Calu3 (cell line): ENCODE data around the gene PRKN. TPM values are rescaled to one million over a fixed set of nuclear protein-coding genes. Genes with fewer than 3 reads are reported as not detected.

Source experiments
- BruUV-seq: library from RNA; stranded (reverse); fragments of 400-500 nt; replicated peaks from 2 replicates; lab custom pipeline; 2021; lab: Mats Ljungman, UMichigan
- CTCF ChIA-PET: fragments of 300-600 bp; sonication (Branson Sonifier 250); formaldehyde crosslinking; loops from one replicate; lab custom pipeline; 2022; ENCODE audit warnings: antibody characterized with exemption; lab: Charles Lee
- DNase-seq: peaks from one replicate; pipeline ENCODE4 v3.0.0; 2022
- H3K27ac Mint-ChIP-seq: one replicate; pipeline ENCODE4 v1.8.0; 2022; ENCODE audit warnings: mixed read lengths; ENCODE audit not compliant: unreplicated experiment
- H3K27me3 Mint-ChIP-seq: one replicate; pipeline ENCODE4 v1.8.0; 2022; ENCODE audit warnings: mixed read lengths; ENCODE audit not compliant: unreplicated experiment
- H3K36me3 Mint-ChIP-seq: one replicate; pipeline ENCODE4 v1.8.0; 2022; ENCODE audit warnings: mild to moderate bottlenecking, moderate library complexity, mixed read lengths; ENCODE audit not compliant: insufficient read depth, unreplicated experiment
- H3K4me1 Mint-ChIP-seq: one replicate; pipeline ENCODE4 v1.8.0; 2022; ENCODE audit warnings: mild to moderate bottlenecking, low read depth, mixed read lengths; ENCODE audit not compliant: unreplicated experiment
- H3K4me3 Mint-ChIP-seq: one replicate; pipeline ENCODE4 v1.8.0; 2022; ENCODE audit warnings: mild to moderate bottlenecking, low read depth, moderate library complexity, mixed read lengths; ENCODE audit not compliant: unreplicated experiment
- H3K9me3 Mint-ChIP-seq: one replicate; pipeline ENCODE4 v1.8.0; 2022; ENCODE audit warnings: low read depth, mixed read lengths; ENCODE audit not compliant: unreplicated experiment
- intact Hi-C: fragments of 100-400 bp; cut with micrococcal nuclease; formaldehyde crosslinking; loops from one replicate; pipeline ENCODE4 v1.10.0; 2022; ENCODE audit not compliant: unreplicated experiment
- total RNA-seq: library from RNA; stranded (reverse); gene quantifications from 2 replicates; pipeline ENCODE4 v1.2.3, GENCODE V29; 2022
- TF ChIP-seq, protein P1 (sequence below): fragments of 200-600 bp; IDR thresholded peaks from one replicate; pipeline ENCODE4 v1.8.0; 2022; ENCODE audit warnings: antibody characterized with exemption; ENCODE audit not compliant: unreplicated experiment

PRKN gene
- total RNA-seq, 1 experiment from 2014 or later = 3.8 TPM

GRCh38 chr6:162379757-162380409 lies 347.7 kb downstream of the PRKN start:
- CTCF ChIA-PET = no interaction called here
- Mint-ChIP-seq H3K4me3 (no peak overlapping the region), H3K4me1 (no peaks in the 10 kb centered on the region), H3K36me3 (no peaks in the 10 kb centered on the region), H3K27me3 (no peaks in the 10 kb centered on the region), H3K9me3 (no peaks in the 10 kb centered on the region), H3K27ac (no peak overlapping the region)
- DNase-seq = no peak
- intact Hi-C loops = no loop called here
- TF ChIP-seq, protein P1, sequence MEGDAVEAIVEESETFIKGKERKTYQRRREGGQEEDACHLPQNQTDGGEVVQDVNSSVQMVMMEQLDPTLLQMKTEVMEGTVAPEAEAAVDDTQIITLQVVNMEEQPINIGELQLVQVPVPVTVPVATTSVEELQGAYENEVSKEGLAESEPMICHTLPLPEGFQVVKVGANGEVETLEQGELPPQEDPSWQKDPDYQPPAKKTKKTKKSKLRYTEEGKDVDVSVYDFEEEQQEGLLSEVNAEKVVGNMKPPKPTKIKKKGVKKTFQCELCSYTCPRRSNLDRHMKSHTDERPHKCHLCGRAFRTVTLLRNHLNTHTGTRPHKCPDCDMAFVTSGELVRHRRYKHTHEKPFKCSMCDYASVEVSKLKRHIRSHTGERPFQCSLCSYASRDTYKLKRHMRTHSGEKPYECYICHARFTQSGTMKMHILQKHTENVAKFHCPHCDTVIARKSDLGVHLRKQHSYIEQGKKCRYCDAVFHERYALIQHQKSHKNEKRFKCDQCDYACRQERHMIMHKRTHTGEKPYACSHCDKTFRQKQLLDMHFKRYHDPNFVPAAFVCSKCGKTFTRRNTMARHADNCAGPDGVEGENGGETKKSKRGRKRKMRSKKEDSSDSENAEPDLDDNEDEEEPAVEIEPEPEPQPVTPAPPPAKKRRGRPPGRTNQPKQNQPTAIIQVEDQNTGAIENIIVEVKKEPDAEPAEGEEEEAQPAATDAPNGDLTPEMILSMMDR = no peak
- BruUV-seq = no TSS peak

DNA sequence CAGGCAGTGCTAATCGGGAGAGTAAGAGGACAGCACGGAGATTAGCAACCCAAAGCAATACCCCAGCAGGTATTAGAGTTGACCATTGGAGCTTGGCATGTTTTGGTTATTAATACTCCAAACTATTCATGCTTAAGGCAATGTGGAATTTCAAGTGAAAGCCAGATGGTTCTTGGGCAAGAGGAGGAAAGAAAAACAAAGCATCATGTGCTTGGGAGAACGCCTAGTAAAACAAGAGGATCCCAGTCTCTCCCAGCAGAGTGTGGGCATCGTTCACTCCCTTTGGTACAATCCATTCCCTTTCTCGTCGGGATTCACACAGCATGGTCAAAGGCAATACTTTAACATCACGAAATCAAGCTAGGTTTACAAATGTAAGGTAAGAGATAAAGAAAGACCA lies 349.8 kb downstream of the PRKN start:
- no peaks in the 10 kb centered on the region for H3K27me3 Mint-ChIP-seq
- CTCF ChIA-PET = no interaction called here
- H3K4me1 Mint-ChIP-seq = no peaks in the 10 kb centered on the region
- no peak for DNase-seq
- H3K4me3 Mint-ChIP-seq = no peak overlapping the region
- no peaks in the 10 kb centered on the region for H3K9me3 Mint-ChIP-seq
- TF ChIP-seq, protein P1 = no peak
- H3K27ac Mint-ChIP-seq = no peak overlapping the region
- no peaks in the 10 kb centered on the region for H3K36me3 Mint-ChIP-seq
- intact Hi-C loops = no loop called here
- BruUV-seq = no TSS peak

GRCh38 chr6:162373868-162374267 lies 353.7 kb downstream of the PRKN start:
- Mint-ChIP-seq H3K36me3 (no peaks in the 10 kb centered on the region), H3K27me3 (no peaks in the 10 kb centered on the region), H3K27ac (no peak overlapping the region), H3K9me3 (no peaks in the 10 kb centered on the region), H3K4me3 (no peak overlapping the region), H3K4me1 (no peaks in the 10 kb centered on the region)
- no peak for DNase-seq
- no TSS peak for BruUV-seq
- intact Hi-C loops = no loop called here
- CTCF ChIA-PET = no interaction called here
- TF ChIP-seq, protein P1 = no peak

DNA sequence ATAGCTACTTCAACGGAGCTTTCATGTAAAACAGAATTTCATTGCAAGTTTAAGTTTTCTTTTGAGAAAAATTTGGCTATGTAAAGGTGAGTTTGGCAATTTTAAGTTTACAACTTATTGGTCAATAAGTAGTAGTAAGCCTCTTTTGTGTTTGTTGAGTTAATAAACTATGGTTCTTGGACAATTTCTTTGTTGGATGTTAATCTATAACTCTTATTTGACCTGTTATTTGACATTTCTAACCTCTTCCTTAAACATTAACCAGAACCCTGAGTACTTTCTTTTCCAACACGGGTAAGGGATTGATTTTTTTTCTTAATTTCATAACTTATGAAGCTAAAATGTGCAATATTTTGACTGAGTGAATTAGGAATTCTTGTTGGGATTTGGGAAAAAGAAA lies 354.4 kb downstream of the PRKN start:
- TF ChIP-seq, protein P1 = no peak
- Mint-ChIP-seq H3K4me1 (no peaks in the 10 kb centered on the region), H3K4me3 (no peak overlapping the region), H3K36me3 (no peaks in the 10 kb centered on the region), H3K27ac (no peak overlapping the region), H3K9me3 (no peaks in the 10 kb centered on the region), H3K27me3 (no peaks in the 10 kb centered on the region)
- no TSS peak for BruUV-seq
- intact Hi-C loops = no loop called here
- CTCF ChIA-PET = no interaction called here
- DNase-seq = no peak
